DND-41 (cell line): ENCODE results near the gene USP4.
A peak's percentile ranks its signal among the peaks of the same experiment; 100 is the strongest.

Experiments used
- ATAC-seq: fragments of 200-7000 bp; cut with Tn5 transposase; 3 replicates; pipeline ENCODE4 v1.9.1; 2021; ENCODE audit warnings: low read depth; ENCODE audit not compliant: insufficient read depth
- DNase-seq: peaks from one replicate; pipeline ENCODE4 v3.0.0-alpha.2; 2020
- H2AFZ ChIP-seq: 2 replicates; pipeline ENCODE4 v1.6.0; 2012; ENCODE audit warnings: low read depth, low read length
- H3K27ac ChIP-seq: 2 replicates; pipeline ENCODE4 v1.5.1; 2012; ENCODE audit warnings: low read length, inconsistent platforms
- H3K27me3 ChIP-seq: fragments of 200-600 bp; sonication (generic); 2 replicates; pipeline ENCODE4 v1.6.0; 2012; ENCODE audit warnings: low read length, mild to moderate bottlenecking, inconsistent platforms; ENCODE audit not compliant: insufficient read depth, poor library complexity
- H3K36me3 ChIP-seq: 2 replicates; pipeline ENCODE4 v1.5.1; 2012; ENCODE audit warnings: low read length, inconsistent platforms; ENCODE audit not compliant: insufficient read depth
- H3K4me1 ChIP-seq: 2 replicates; pipeline ENCODE4 v1.5.1; 2012; ENCODE audit warnings: mild to moderate bottlenecking, low read length; ENCODE audit not compliant: insufficient read depth
- H3K4me2 ChIP-seq: 2 replicates; pipeline ENCODE4 v1.6.0; 2012; ENCODE audit warnings: mild to moderate bottlenecking, moderate library complexity, low read length, inconsistent platforms; ENCODE audit not compliant: insufficient read depth
- H3K4me3 ChIP-seq, 2 experiments: fragments of 200-600 bp in 1 of 2; shearing (Covaris generic) in 1 of 2; 2 replicates each; pipeline ENCODE4 v1.5.1; 2012 to 2016; ENCODE audit warnings: inconsistent platforms in 2 of 2, low read length in 2 of 2, mild to moderate bottlenecking in 2 of 2, low read depth in 1 of 2, moderate library complexity in 1 of 2
- H3K79me2 ChIP-seq: 2 replicates; pipeline ENCODE4 v1.6.0; 2012; ENCODE audit warnings: low read length, inconsistent platforms; ENCODE audit not compliant: insufficient read depth
- H3K9ac ChIP-seq: 2 replicates; pipeline ENCODE4 v1.6.0; 2012; ENCODE audit warnings: low read depth, mild to moderate bottlenecking, inconsistent platforms, low read length, moderate library complexity
- H3K9me3 ChIP-seq: 2 replicates; pipeline ENCODE4 v1.5.1; 2012; ENCODE audit warnings: low read length, moderate library complexity, mild to moderate bottlenecking, inconsistent platforms; ENCODE audit not compliant: insufficient read depth, severe bottlenecking
- H4K20me1 ChIP-seq: 2 replicates; pipeline ENCODE4 v1.6.0; 2012; ENCODE audit warnings: low read length; ENCODE audit not compliant: insufficient read depth
- CTCF ChIP-seq: IDR thresholded peaks from 2 replicates; pipeline ENCODE4 v1.5.1; 2012; ENCODE audit warnings: borderline replicate concordance, low read length, moderate library complexity, mild to moderate bottlenecking; ENCODE audit not compliant: poor library complexity, severe bottlenecking; ENCODE audit errors: extremely low read depth
- EZH2 ChIP-seq: IDR thresholded peaks from 3 replicates; pipeline ENCODE4 v1.6.1; 2012; ENCODE audit warnings: borderline replicate concordance, low read depth, mild to moderate bottlenecking, moderate library complexity, low read length, inconsistent platforms; ENCODE audit not compliant: severe bottlenecking

USP4 gene

GRCh38 chr3:49296781-49297411 is 43.0 kb downstream of the USP4 start:
- no peak overlapping the region; the same call in 1 of the 2 replicates for H3K27ac ChIP-seq
- no peak for TF ChIP-seq CTCF
- TF ChIP-seq EZH2: no peak
- DNase-seq (no peak), ATAC-seq (no peak)
- H3K79me2 ChIP-seq: no peaks in the 10 kb centered on the region
- H3K27me3 ChIP-seq: no peaks in the 10 kb centered on the region
- H2AFZ ChIP-seq: no peak overlapping the region
- no peak overlapping the region for H3K4me2 ChIP-seq
- H4K20me1 ChIP-seq: 0 out of 2 replicates have a peak, but pooled peaks cover 2% of the 10 kb centered on the region
- H3K4me1 ChIP-seq: no peaks in the 10 kb centered on the region
- H3K9ac ChIP-seq: no peak overlapping the region
- no peaks in the 10 kb centered on the region for H3K9me3 ChIP-seq
- H3K36me3 ChIP-seq: peaks cover 89% of the 10 kb centered on the region
- H3K4me3 ChIP-seq: no peak overlapping the region

- Histone ChIP-seq H4K20me1 (0 out of 2 replicates have a peak, but pooled peaks cover 2% of the 10 kb centered on the region), H3K4me3 (no peak overlapping the region), H3K79me2 (no peaks in the 10 kb centered on the region), H3K27ac (no peak overlapping the region), H3K27me3 (no peaks in the 10 kb centered on the region), H2AFZ (no peak overlapping the region), H3K9me3 (no peaks in the 10 kb centered on the region), H3K36me3 (peaks cover 87% of the 10 kb centered on the region), H3K4me2 (no peak overlapping the region), H3K9ac (no peak overlapping the region), H3K4me1 (no peaks in the 10 kb centered on the region)
- TF ChIP-seq CTCF: peak; percentile 73
- no peak for TF ChIP-seq EZH2
- DNase-seq (peak; percentile 43), ATAC-seq (peak; percentile 44; the same call in 1 of the 3 replicates)
Measured at GRCh38 chr3:49295489-49296058, 44.3 kb downstream of the USP4 start.

GRCh38 chr3:49294343-49294742 is 45.5 kb downstream of the USP4 start:
- H3K9ac ChIP-seq: no peak overlapping the region
- peaks cover 88% of the 10 kb centered on the region for H3K36me3 ChIP-seq
- 0 out of 2 replicates have a peak, but pooled peaks cover 2% of the 10 kb centered on the region for H4K20me1 ChIP-seq
- no peaks in the 10 kb centered on the region for H3K9me3 ChIP-seq
- H3K27ac ChIP-seq: no peak overlapping the region
- no peak overlapping the region for H3K4me3 ChIP-seq
- no peaks in the 10 kb centered on the region for H3K4me1 ChIP-seq
- H3K79me2 ChIP-seq: no peaks in the 10 kb centered on the region
- ATAC-seq: no peak
- H3K27me3 ChIP-seq: no peaks in the 10 kb centered on the region
- no peak overlapping the region for H2AFZ ChIP-seq
- TF ChIP-seq EZH2: no peak
- no peak for TF ChIP-seq CTCF
- DNase-seq: no peak
- no peak overlapping the region for H3K4me2 ChIP-seq

GRCh38 chr3:49283997-49284396 is 55.9 kb downstream of the USP4 start:
- Histone ChIP-seq H3K4me2 (no peak overlapping the region), H3K36me3 (peaks cover 79% of the 10 kb centered on the region), H2AFZ (no peak overlapping the region), H3K9me3 (no peaks in the 10 kb centered on the region), H3K9ac (no peak overlapping the region), H3K27ac (no peak overlapping the region), H3K27me3 (no peaks in the 10 kb centered on the region), H3K4me1 (no peaks in the 10 kb centered on the region), H3K79me2 (no peaks in the 10 kb centered on the region), H3K4me3 (no peak overlapping the region), H4K20me1 (no peaks in the 10 kb centered on the region)
- DNase-seq (no peak), ATAC-seq (no peak)
- TF ChIP-seq CTCF (no peak), EZH2 (no peak)
